Colonic mucosa (tissue), 4 donors: Measurements from ENCODE around the gene PLB1. TPM values are rescaled to one million over a fixed set of nuclear protein-coding genes. Genes with fewer than 3 reads are reported as not detected.

Experiments
- DNase-seq: peaks from one replicate; pipeline ENCODE4 v3.0.0-alpha.2; 2020
- H3K27ac ChIP-seq: fragments of 200-600 bp; one replicate; pipeline ENCODE4 v1.8.0; 2021
- H3K27me3 ChIP-seq: fragments of 200-600 bp; one replicate; pipeline ENCODE4 v1.8.0; 2021
- H3K36me3 ChIP-seq: fragments of 200-600 bp; one replicate; pipeline ENCODE4 v1.8.0; 2021
- H3K4me1 ChIP-seq: fragments of 200-600 bp; one replicate; pipeline ENCODE4 v1.8.0; 2021; ENCODE audit warnings: mild to moderate bottlenecking
- H3K4me3 ChIP-seq: fragments of 200-600 bp; one replicate; pipeline ENCODE4 v1.8.0; 2021
- H3K9ac ChIP-seq, 2 donors: one replicate each; pipeline ENCODE4 v1.7.0; 2013; ENCODE audit warnings: control low read depth in 2 of 2, low read depth in 2 of 2, low read length in 2 of 2
- H3K9me3 ChIP-seq: fragments of 200-600 bp; one replicate; pipeline ENCODE4 v1.8.0; 2021
- intact Hi-C: fragments of 100-400 bp; cut with DNase I; formaldehyde crosslinking; loops from one replicate; pipeline ENCODE4 v1.14.1; 2022
- total RNA-seq, 2 donors: library from RNA; stranded (reverse); fragmentation: NEBNext Ultra II Directional in 1 of 2; extraction: Animal tissue kit (Norgen Biotek cat#: 25700) in 1 of 2; gene quantifications; one replicate each; pipeline ENCODE4 v1.2.1, GENCODE V29; 2021
- TF ChIP-seq, protein P1 (sequence below): fragments of 200-600 bp; IDR thresholded peaks from one replicate; pipeline ENCODE4 v1.8.0; 2022; ENCODE audit warnings: antibody characterized with exemption, mild to moderate bottlenecking
- donor health status: healthy.
- donor health status: DM: no; HTN: no; CAD: no.
- donor health status: DM: no; HTN: no; CAD: no.

Gene PLB1
- total RNA-seq, 2 donors from 2014 or later: 1.3 to 3.0 TPM

DNA sequence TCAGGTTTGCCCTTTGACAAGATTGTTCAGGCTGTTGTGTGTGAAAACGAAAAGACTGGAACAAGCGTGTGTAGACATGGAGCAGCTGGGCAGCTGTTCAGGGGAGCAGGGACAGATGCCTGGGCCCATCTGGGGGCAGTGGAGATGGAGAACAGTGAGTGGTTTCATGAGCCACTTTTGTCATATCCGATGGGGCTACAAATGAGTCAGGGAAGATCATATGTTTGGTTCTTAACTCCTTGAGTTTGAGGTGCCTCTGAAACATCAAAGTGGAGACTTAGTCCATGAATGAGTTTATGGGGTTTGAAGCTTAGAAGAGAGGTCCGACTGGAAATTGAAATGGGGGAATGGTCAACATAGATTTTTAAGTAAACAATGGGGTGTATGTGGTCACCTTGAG is 9.3 kb upstream of the PLB1 start:
- intact Hi-C loops: no loop called here
- DNase-seq: no peak
- TF ChIP-seq, protein P1, sequence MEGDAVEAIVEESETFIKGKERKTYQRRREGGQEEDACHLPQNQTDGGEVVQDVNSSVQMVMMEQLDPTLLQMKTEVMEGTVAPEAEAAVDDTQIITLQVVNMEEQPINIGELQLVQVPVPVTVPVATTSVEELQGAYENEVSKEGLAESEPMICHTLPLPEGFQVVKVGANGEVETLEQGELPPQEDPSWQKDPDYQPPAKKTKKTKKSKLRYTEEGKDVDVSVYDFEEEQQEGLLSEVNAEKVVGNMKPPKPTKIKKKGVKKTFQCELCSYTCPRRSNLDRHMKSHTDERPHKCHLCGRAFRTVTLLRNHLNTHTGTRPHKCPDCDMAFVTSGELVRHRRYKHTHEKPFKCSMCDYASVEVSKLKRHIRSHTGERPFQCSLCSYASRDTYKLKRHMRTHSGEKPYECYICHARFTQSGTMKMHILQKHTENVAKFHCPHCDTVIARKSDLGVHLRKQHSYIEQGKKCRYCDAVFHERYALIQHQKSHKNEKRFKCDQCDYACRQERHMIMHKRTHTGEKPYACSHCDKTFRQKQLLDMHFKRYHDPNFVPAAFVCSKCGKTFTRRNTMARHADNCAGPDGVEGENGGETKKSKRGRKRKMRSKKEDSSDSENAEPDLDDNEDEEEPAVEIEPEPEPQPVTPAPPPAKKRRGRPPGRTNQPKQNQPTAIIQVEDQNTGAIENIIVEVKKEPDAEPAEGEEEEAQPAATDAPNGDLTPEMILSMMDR: no peak

DNA sequence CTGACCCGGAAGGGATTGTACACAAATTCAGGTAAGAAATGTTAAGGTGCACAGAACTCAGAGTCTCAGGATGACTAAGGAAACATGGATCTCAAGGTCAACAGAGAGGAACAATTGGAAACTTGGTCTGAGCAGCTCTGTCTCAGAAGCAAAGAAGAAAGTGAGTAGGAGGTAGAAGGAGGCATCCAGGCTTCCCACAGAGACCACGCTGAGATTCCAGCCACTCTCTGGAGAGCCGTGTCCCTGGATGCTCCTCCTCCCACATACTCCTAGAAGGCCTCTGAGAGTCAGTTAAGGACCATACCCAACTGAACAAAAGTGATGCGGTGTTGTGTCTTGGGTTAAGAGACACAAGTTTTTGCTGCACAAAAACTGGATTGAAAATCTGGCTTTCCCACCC is 8.6 kb upstream of the PLB1 start:
- H3K4me3 ChIP-seq: no peak overlapping the region
- no peaks in the 10 kb centered on the region for H3K27me3 ChIP-seq
- H3K9ac ChIP-seq: no peak overlapping the region
- no peaks in the 10 kb centered on the region for H3K9me3 ChIP-seq
- DNase-seq: no peak
- TF ChIP-seq, protein P1: no peak
- intact Hi-C loops: no loop called here
- no peaks in the 10 kb centered on the region for H3K36me3 ChIP-seq
- H3K27ac ChIP-seq: no peak overlapping the region
- no peaks in the 10 kb centered on the region for H3K4me1 ChIP-seq

More for the DNA sequence above, 9.3 kb upstream of the PLB1 start:
- Histone ChIP-seq H3K4me3 (no peak overlapping the region), H3K9me3 (no peaks in the 10 kb centered on the region), H3K27ac (no peak overlapping the region), H3K9ac (no peak overlapping the region), H3K4me1 (no peaks in the 10 kb centered on the region), H3K27me3 (no peaks in the 10 kb centered on the region), H3K36me3 (no peaks in the 10 kb centered on the region)

DNA sequence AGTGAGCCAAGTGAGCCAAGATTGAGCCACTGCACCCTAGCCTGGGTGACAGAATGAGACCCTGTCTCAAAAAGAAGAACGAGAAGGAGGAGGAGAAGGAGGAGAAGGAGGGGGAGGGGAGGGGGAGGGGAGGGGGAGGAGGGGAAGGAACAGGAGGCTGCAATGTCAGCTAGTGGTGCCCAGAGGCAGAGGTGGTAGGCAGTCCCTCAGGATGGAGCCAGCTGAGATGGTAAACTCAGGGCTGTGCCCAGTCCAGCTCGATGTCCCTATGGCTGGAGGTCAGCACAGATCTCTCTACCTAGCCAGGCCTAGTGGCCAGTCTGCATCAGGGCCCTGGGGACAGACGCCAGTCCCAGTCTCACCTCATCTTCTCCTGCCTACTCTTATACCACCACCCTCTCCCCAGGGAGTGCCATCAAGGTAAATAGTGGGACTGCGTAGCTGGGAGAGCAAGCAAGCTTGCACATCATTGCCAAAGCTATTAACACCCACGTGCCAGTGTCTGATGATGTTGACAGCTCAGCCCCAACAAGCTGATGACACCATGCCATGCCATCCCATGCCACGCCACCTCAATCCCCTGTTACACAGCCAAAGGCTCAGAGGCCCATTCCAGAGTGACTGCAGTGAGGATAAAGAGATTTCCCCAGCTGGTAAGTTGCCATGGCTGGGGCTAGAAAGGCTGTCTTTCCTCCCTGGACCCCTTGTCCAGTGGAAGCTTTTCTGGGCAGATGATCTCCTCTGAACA is 7.6 kb upstream of the PLB1 start:
- TF ChIP-seq, protein P1: no peak
- intact Hi-C loops: no loop called here
- no peak for DNase-seq
- Histone ChIP-seq H3K9me3 (no peaks in the 10 kb centered on the region), H3K9ac (no peak overlapping the region), H3K4me3 (no peak overlapping the region), H3K4me1 (no peaks in the 10 kb centered on the region), H3K36me3 (no peaks in the 10 kb centered on the region), H3K27me3 (no peaks in the 10 kb centered on the region), H3K27ac (no peak overlapping the region)

DNA sequence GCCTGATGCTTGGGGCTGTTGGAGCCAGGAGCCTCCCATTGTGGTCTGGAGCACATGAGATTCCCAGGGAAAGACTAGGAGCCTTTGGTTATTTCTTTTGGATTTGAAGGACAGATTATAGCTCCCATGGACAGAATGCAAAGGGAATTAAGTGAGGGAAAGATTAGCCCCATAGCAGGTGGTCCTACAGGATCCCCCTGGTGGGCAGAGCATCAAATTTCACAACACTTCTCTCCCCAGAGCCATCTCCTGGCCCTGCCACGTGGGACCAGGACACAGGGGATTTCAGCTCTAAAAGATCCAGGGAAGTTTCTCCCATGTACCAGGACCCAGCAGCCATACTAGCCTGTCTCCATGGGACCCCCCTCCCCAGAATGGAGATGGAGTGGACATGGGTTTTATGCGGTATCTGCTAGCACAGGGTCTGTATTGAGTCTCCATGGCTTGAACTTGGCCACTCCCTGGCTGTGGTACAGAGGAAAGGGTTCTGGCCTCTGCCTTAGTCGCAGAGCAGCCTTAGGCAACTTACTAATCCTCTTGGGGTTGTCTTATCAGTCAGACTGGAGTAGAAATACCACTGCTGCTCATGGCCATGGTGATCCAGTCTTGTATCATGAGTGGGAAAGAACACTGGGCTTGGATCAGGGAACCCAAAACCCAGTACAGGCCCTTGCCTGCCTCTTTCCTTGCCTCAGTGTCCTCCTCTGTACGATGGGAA is 6.8 kb upstream of the PLB1 start:
- H3K9ac ChIP-seq: no peak overlapping the region
- no peaks in the 10 kb centered on the region for H3K9me3 ChIP-seq
- no peak overlapping the region for H3K27ac ChIP-seq
- H3K4me3 ChIP-seq: no peak overlapping the region
- no peaks in the 10 kb centered on the region for H3K4me1 ChIP-seq
- TF ChIP-seq, protein P1: no peak
- no peak for DNase-seq
- intact Hi-C loops: no loop called here
- H3K36me3 ChIP-seq: no peaks in the 10 kb centered on the region
- H3K27me3 ChIP-seq: no peaks in the 10 kb centered on the region

DNA sequence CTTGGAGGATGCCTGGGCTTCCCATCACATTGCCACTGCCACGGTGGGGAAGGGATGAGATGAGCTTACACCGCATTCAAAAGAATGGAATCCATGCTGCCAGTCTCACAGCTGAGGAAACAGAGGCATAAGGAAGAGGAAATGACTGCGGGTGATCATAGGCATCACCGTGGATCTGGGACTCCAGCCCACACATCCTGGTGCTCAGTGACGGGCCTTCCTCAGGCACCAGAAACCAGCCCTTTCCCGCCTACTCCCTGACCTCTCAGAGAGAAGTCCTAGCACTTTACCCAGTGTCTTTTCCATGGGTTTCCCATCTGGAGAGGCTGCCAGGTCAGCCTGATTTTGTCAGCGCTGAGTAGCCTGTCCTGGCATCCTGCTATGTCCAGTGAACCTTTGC is 5.3 kb upstream of the PLB1 start:
- intact Hi-C loops: no loop called here
- no peaks in the 10 kb centered on the region for H3K9me3 ChIP-seq
- no peak for DNase-seq
- H3K9ac ChIP-seq: no peak overlapping the region
- H3K4me1 ChIP-seq: no peaks in the 10 kb centered on the region
- no peak overlapping the region for H3K4me3 ChIP-seq
- no peaks in the 10 kb centered on the region for H3K36me3 ChIP-seq
- TF ChIP-seq, protein P1: no peak
- H3K27me3 ChIP-seq: no peaks in the 10 kb centered on the region
- H3K27ac ChIP-seq: no peak overlapping the region
